GM23338 (cell line): ENCODE measurements around the gene CTNNA2. TPM values are rescaled to one million over a fixed set of nuclear protein-coding genes. Genes with fewer than 3 reads are reported as not detected.

Source experiments
- ATAC-seq: fragments of 200-7000 bp; cut with Tn5 transposase; 3 replicates; pipeline ENCODE4 v1.9.1; 2020
- DNase-seq: peaks from one replicate; pipeline ENCODE4 v3.0.0-alpha.2; 2015; ENCODE audit warnings: low spot score
- H2AFZ ChIP-seq: fragments of 200-600 bp; sonication (generic); 2 replicates; pipeline ENCODE4 v1.8.0; 2016; ENCODE audit warnings: antibody characterized with exemption, mild to moderate bottlenecking, moderate library complexity
- H3F3A ChIP-seq: fragments of 200-600 bp; sonication (generic); replicated peaks from 2 replicates; pipeline ENCODE4 v1.8.0; 2017; ENCODE audit warnings: antibody characterized with exemption, mixed run types, low read depth
- H3K27ac ChIP-seq: fragments of 200-600 bp; sonication (generic); 2 replicates; pipeline ENCODE4 v1.6.1; 2016; ENCODE audit warnings: low read depth
- H3K27me3 ChIP-seq: fragments of 200-600 bp; sonication (generic); 2 replicates; pipeline ENCODE4 v1.8.0; 2016; ENCODE audit warnings: mild to moderate bottlenecking, mixed run types, moderate library complexity; ENCODE audit not compliant: insufficient read depth
- H3K36me3 ChIP-seq: fragments of 200-600 bp; sonication (generic); 2 replicates; pipeline ENCODE4 v1.8.0; 2016; ENCODE audit warnings: mild to moderate bottlenecking; ENCODE audit not compliant: insufficient read depth
- H3K4me1 ChIP-seq: fragments of 200-600 bp; sonication (generic); 2 replicates; pipeline ENCODE4 v1.8.0; 2016; ENCODE audit warnings: mild to moderate bottlenecking, moderate library complexity; ENCODE audit not compliant: insufficient read depth
- H3K4me2 ChIP-seq: fragments of 200-600 bp; sonication (generic); 2 replicates; pipeline ENCODE4 v1.7.1; 2017; ENCODE audit warnings: mixed run types
- H3K4me3 ChIP-seq: fragments of 200-600 bp; sonication (generic); 2 replicates; pipeline ENCODE4 v1.6.1; 2016; ENCODE audit warnings: mixed run types
- H3K79me2 ChIP-seq: fragments of 200-600 bp; sonication (generic); replicated peaks from 2 replicates; pipeline ENCODE4 v1.8.0; 2017; ENCODE audit warnings: mild to moderate bottlenecking; ENCODE audit not compliant: insufficient read depth
- H3K9me2 ChIP-seq: fragments of 200-600 bp; sonication (generic); 2 replicates; pipeline ENCODE4 v1.8.0; 2017; ENCODE audit not compliant: insufficient read depth
- H4K20me1 ChIP-seq: fragments of 200-600 bp; sonication (generic); replicated peaks from 2 replicates; pipeline ENCODE4 v1.8.0; 2017; ENCODE audit warnings: mild to moderate bottlenecking; ENCODE audit not compliant: insufficient read depth
- H3K27ac Mint-ChIP-seq: 2 replicates; pipeline ENCODE4 v1.8.0; 2020; ENCODE audit warnings: inconsistent platforms, mild to moderate bottlenecking, moderate library complexity, mixed read lengths
- H3K27me3 Mint-ChIP-seq: 3 replicates; pipeline ENCODE4 v1.8.0; 2022; ENCODE audit warnings: low read depth, mild to moderate bottlenecking, moderate library complexity, mixed read lengths, inconsistent platforms; ENCODE audit not compliant: insufficient read depth, poor library complexity
- H3K36me3 Mint-ChIP-seq: 3 replicates; pipeline ENCODE4 v1.8.0; 2021; ENCODE audit warnings: low read depth, mild to moderate bottlenecking, inconsistent platforms, moderate library complexity, mixed read lengths
- H3K4me1 Mint-ChIP-seq: 3 replicates; pipeline ENCODE4 v1.8.0; 2020; ENCODE audit warnings: mild to moderate bottlenecking, inconsistent platforms, mixed read lengths
- H3K4me3 Mint-ChIP-seq: 3 replicates; pipeline ENCODE4 v1.8.0; 2021; ENCODE audit warnings: moderate library complexity, mild to moderate bottlenecking, inconsistent platforms, mixed read lengths
- H3K9me3 Mint-ChIP-seq: 3 replicates; pipeline ENCODE4 v1.8.0; 2020; ENCODE audit warnings: moderate library complexity, mild to moderate bottlenecking, inconsistent platforms, mixed read lengths
- CREB1 ChIP-seq: fragments of 250-450 bp; sonication (Bioruptor Pico); IDR thresholded peaks from 2 replicates; pipeline ENCODE4 v1.5.0; 2020; ENCODE audit warnings: low read depth, mild to moderate bottlenecking, moderate library complexity
- CTCF ChIP-seq, 2 experiments: fragments of 200-600 bp in 1 of 2; sonication (generic) in 1 of 2; conservative IDR thresholded peaks; 2 replicates each; pipeline versions ENCODE4 v1.5.1 to v1.6.1; 2016 to 2017; ENCODE audit warnings: antibody characterized with exemption in 2 of 2, low read depth in 2 of 2, mild to moderate bottlenecking in 2 of 2, moderate library complexity in 1 of 2
- ETS1 ChIP-seq: IDR thresholded peaks from 2 replicates; pipeline ENCODE4 v1.6.1; 2016; ENCODE audit warnings: antibody characterized with exemption
- EZH2 ChIP-seq: fragments of 200-600 bp; sonication (generic); IDR thresholded peaks from one replicate; pipeline ENCODE4 v1.8.0; 2017; ENCODE audit warnings: antibody characterized with exemption, mild to moderate bottlenecking, low read depth; ENCODE audit not compliant: unreplicated experiment
- EZH2phosphoT487 ChIP-seq: fragments of 200-600 bp; sonication (generic); IDR thresholded peaks from one replicate; pipeline ENCODE4 v1.8.1; 2018; ENCODE audit warnings: antibody characterized with exemption; ENCODE audit not compliant: unreplicated experiment
- NANOG ChIP-seq: IDR thresholded peaks from 2 replicates; pipeline ENCODE4 v1.6.1; 2016; ENCODE audit warnings: antibody characterized with exemption, borderline replicate concordance
- POLR2AphosphoS5 ChIP-seq: IDR thresholded peaks from 2 replicates; pipeline ENCODE4 v1.6.1; 2016; ENCODE audit warnings: antibody characterized with exemption, low read depth
- ZNF114 ChIP-seq: fragments of 250-450 bp; sonication (Bioruptor Pico); IDR thresholded peaks from 2 replicates; pipeline ENCODE4 v1.5.0; 2020; ENCODE audit warnings: mild to moderate bottlenecking, moderate library complexity
- ZNF331 ChIP-seq: fragments of 250-450 bp; sonication (Bioruptor Pico); IDR thresholded peaks from 2 replicates; pipeline ENCODE4 v1.5.0; 2020; ENCODE audit warnings: low read depth, mild to moderate bottlenecking, moderate library complexity
- ZNF462 ChIP-seq: fragments of 250-450 bp; sonication (Bioruptor Pico); IDR thresholded peaks from 2 replicates; pipeline ENCODE4 v1.5.0; 2020; ENCODE audit warnings: mild to moderate bottlenecking, moderate library complexity
- polyA plus RNA-seq: library from polyadenylated mRNA; unstranded; fragments of >200 nt; fragmentation: Nextera tagmentation; extraction: Ambion mirVana; gene quantifications from 2 replicates; pipeline ENCODE4 v1.2.1, GENCODE V29; 2016
- total RNA-seq: library from RNA; depleted of rRNA; stranded (reverse); fragments of >200 nt; shearing (Covaris generic); gene quantifications from 2 replicates; pipeline ENCODE4 v1.2.3, GENCODE V29; 2014

The CTNNA2 gene
- total and polyA plus RNA-seq, 2 experiments from 2014 or later = 6.4 to 15.6 TPM

GRCh38 chr2:80028051-80028450 is 515.2 kb downstream of the CTNNA2 start (continued):
- TF ChIP-seq ZNF114 (CRISPR knock-in tag) = no peak
- no peak for TF ChIP-seq CTCF (conservative IDR thresholded peaks at IDR 0.05; ENCODE audit: low read depth in 2 of 2)

GRCh38 chr2:80028584-80028983 is 515.7 kb downstream of the CTNNA2 start:
- Histone ChIP-seq H3K27ac (no peak overlapping the region), H3F3A (no peaks in the 10 kb centered on the region), H3K4me2 (no peak overlapping the region), H4K20me1 (no peaks in the 10 kb centered on the region), H3K36me3 (no peaks in the 10 kb centered on the region), H3K79me2 (no peaks in the 10 kb centered on the region), H3K9me2 (peaks cover 22% of the 10 kb centered on the region; the same call in 1 of the 2 replicates), H2AFZ (no peak overlapping the region), H3K27me3 (no peaks in the 10 kb centered on the region), H3K4me1 (no peaks in the 10 kb centered on the region), H3K4me3 (no peak overlapping the region)
- ATAC-seq (no peak), DNase-seq (no peak)
- Mint-ChIP-seq H3K27ac (no peak overlapping the region), H3K4me3 (no peak overlapping the region), H3K9me3 (no peaks in the 10 kb centered on the region; the same call in 1 of the 3 replicates), H3K27me3 (peaks cover 1% of the 10 kb centered on the region), H3K4me1 (peaks cover 5% of the 10 kb centered on the region), H3K36me3 (no peaks in the 10 kb centered on the region)
- no peak for TF ChIP-seq EZH2phosphoT487
- TF ChIP-seq EZH2 = no peak
- no peak for TF ChIP-seq ZNF462 (CRISPR knock-in tag)
- TF ChIP-seq CREB1 (CRISPR knock-in tag) = no peak
- TF ChIP-seq NANOG = no peak
- TF ChIP-seq ZNF331 (CRISPR knock-in tag) = no peak
- TF ChIP-seq ZNF114 (CRISPR knock-in tag) = no peak
- no peak for TF ChIP-seq CTCF (conservative IDR thresholded peaks at IDR 0.05; ENCODE audit: low read depth in 2 of 2)
- no peak for TF ChIP-seq POLR2AphosphoS5
- TF ChIP-seq ETS1 = no peak
